ENCODE measurements around the gene CEP95. TPM values are rescaled to one million over a fixed set of nuclear protein-coding genes. Genes with fewer than 3 reads are reported as not detected.
A peak's percentile ranks its signal among the peaks of the same experiment; 100 is the strongest.

Gene CEP95
- total and polyA plus RNA-seq, 2 of the 13 experiments (the other 11 are each of a cell fraction or from before 2014, with no cell fraction given): 65.9 to 68.8 TPM

DNA sequence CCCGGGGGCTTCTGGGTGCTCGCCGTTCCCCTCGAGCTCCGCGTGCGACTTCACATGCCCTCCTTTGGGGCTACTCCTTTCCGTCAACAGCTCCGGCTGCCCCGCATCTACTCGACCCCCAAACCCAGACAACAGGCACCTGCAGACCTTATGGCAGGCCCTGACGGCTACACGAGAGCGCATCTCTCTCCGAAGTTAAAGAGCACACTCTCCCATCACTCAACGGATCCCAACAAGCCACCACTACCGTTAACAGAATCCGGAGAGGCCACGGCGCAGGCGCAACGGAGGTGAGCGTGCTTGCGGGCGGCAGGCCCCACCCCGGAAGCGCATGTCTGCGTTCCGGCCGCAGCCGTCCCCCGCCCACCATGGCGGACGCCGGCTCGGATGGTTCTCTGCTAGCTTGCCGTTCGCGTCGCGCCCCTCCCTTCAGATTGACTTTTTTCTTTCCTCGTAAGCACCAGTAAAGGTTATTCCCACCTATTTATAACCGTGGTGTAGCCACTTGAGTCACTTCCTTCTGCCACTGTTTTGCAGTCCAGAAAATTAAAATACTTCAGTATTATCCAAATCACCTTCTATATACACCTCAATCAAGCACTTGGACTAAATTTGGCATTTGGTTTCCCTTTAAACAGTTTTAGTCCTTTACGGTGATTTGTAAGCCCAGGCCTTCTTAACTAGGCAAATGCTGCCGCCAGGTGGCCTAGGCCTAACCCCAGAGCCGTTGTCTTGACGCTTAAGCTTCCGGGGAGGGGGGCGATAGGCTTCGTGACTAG lies 9.8 kb upstream of the CEP95 start, which contains the start of gene POLG2 (continued):
- TF ChIP-seq, protein P1, sequence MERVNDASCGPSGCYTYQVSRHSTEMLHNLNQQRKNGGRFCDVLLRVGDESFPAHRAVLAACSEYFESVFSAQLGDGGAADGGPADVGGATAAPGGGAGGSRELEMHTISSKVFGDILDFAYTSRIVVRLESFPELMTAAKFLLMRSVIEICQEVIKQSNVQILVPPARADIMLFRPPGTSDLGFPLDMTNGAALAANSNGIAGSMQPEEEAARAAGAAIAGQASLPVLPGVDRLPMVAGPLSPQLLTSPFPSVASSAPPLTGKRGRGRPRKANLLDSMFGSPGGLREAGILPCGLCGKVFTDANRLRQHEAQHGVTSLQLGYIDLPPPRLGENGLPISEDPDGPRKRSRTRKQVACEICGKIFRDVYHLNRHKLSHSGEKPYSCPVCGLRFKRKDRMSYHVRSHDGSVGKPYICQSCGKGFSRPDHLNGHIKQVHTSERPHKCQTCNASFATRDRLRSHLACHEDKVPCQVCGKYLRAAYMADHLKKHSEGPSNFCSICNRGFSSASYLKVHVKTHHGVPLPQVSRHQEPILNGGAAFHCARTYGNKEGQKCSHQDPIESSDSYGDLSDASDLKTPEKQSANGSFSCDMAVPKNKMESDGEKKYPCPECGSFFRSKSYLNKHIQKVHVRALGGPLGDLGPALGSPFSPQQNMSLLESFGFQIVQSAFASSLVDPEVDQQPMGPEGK (CRISPR knock-in tag; IDR thresholded peaks at IDR 0.05): peak; percentile 44; the same call in 1 of the 2 replicates
- TF ChIP-seq RFX5 (IDR thresholded peaks at IDR 0.05; ENCODE audit: low read depth, low read length): no peak; the same call in 1 of the 2 replicates
- no peak for TF ChIP-seq MATR3 (CRISPR knock-in tag; IDR thresholded peaks at IDR 0.05)
- no peak for TF ChIP-seq HMGA1 (CRISPR knock-in tag; conservative IDR thresholded peaks at IDR 0.05)
- TF ChIP-seq DNMT1 (CRISPR knock-in tag; IDR thresholded peaks at IDR 0.05): no peak
- TF ChIP-seq, protein P2, sequence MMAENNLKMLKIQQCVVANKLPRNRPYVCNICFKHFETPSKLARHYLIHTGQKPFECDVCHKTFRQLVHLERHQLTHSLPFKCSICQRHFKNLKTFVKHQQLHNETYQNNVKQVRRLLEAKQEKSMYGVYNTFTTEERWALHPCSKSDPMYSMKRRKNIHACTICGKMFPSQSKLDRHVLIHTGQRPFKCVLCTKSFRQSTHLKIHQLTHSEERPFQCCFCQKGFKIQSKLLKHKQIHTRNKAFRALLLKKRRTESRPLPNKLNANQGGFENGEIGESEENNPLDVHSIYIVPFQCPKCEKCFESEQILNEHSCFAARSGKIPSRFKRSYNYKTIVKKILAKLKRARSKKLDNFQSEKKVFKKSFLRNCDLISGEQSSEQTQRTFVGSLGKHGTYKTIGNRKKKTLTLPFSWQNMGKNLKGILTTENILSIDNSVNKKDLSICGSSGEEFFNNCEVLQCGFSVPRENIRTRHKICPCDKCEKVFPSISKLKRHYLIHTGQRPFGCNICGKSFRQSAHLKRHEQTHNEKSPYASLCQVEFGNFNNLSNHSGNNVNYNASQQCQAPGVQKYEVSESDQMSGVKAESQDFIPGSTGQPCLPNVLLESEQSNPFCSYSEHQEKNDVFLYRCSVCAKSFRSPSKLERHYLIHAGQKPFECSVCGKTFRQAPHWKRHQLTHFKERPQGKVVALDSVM (CRISPR knock-in tag; IDR thresholded peaks at IDR 0.05): 0 out of 2 replicates have a peak, but pooled peaks have one; percentile 50
- TF ChIP-seq, protein P3, sequence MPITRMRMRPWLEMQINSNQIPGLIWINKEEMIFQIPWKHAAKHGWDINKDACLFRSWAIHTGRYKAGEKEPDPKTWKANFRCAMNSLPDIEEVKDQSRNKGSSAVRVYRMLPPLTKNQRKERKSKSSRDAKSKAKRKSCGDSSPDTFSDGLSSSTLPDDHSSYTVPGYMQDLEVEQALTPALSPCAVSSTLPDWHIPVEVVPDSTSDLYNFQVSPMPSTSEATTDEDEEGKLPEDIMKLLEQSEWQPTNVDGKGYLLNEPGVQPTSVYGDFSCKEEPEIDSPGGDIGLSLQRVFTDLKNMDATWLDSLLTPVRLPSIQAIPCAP (CRISPR knock-in tag; IDR thresholded peaks at IDR 0.05; ENCODE audit: low read depth): peak; percentile 74; the same call in 1 of the 2 replicates
- peak; percentile 55; the same call in 1 of the 2 replicates for TF ChIP-seq SP5 (CRISPR knock-in tag; IDR thresholded peaks at IDR 0.05; ENCODE audit: borderline replicate concordance, low read depth)
- TF ChIP-seq, protein P4, sequence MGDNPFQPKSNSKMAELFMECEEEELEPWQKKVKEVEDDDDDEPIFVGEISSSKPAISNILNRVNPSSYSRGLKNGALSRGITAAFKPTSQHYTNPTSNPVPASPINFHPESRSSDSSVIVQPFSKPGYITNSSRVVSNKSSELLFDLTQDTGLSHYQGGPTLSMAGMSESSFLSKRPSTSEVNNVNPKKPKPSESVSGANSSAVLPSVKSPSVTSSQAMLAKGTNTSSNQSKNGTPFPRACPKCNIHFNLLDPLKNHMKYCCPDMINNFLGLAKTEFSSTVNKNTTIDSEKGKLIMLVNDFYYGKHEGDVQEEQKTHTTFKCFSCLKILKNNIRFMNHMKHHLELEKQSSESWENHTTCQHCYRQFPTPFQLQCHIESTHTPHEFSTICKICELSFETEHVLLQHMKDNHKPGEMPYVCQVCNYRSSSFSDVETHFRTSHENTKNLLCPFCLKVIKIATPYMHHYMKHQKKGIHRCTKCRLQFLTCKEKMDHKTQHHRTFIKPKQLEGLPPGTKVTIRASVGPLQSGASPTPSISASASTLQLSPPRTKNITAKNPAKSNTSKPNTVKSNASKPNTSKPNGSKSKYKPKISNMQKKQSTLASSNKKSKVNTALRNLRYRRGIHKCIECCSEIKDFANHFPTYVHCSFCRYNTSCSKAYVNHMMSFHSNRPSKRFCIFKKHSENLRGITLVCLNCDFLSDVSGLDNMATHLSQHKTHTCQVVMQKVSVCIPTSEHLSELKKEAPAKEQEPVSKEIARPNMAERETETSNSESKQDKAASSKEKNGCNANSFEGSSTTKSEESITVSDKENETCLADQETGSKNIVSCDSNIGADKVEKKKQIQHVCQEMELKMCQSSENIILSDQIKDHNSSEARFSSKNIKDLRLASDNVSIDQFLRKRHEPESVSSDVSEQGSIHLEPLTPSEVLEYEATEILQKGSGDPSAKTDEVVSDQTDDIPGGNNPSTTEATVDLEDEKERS (CRISPR knock-in tag; IDR thresholded peaks at IDR 0.05): no peak
- TF ChIP-seq KDM4B (CRISPR knock-in tag; IDR thresholded peaks at IDR 0.05): peak; percentile 13; the same call in 1 of the 2 replicates
- no peak for TF ChIP-seq ZSCAN12 (CRISPR knock-in tag; IDR thresholded peaks at IDR 0.05)
- no peak for TF ChIP-seq SYNCRIP (IDR thresholded peaks at IDR 0.05; ENCODE audit: insufficient read depth, low read depth, low read length)
- peak; percentile 59 for TF ChIP-seq RAD21 (CRISPR knock-in tag; IDR thresholded peaks at IDR 0.05)
- TF ChIP-seq SIN3A (IDR thresholded peaks at IDR 0.05; ENCODE audit: borderline replicate concordance, low read depth, low read length): peak; percentile 85; the same call in 1 of the 2 replicates
- TF ChIP-seq ASH2L (IDR thresholded peaks at IDR 0.05; ENCODE audit: insufficient read length, low read depth, low read length): peak; percentile 85
- no peak for TF ChIP-seq MTA3 (CRISPR knock-in tag; IDR thresholded peaks at IDR 0.05)
- peak; percentile 60; the same call in 1 of the 2 replicates for TF ChIP-seq NONO (IDR thresholded peaks at IDR 0.05)
- TF ChIP-seq NONO (CRISPR knock-in tag; conservative IDR thresholded peaks at IDR 0.05): peak; percentile 96
- TF ChIP-seq NFKBIZ (CRISPR knock-in tag; IDR thresholded peaks at IDR 0.05): peak; percentile 22; the same call in 1 of the 2 replicates
- no peak for TF ChIP-seq MYNN (CRISPR knock-in tag; IDR thresholded peaks at IDR 0.05; ENCODE audit: low read depth)
- peak; percentile 79 for TF ChIP-seq ZBTB20 (CRISPR knock-in tag; IDR thresholded peaks at IDR 0.05; ENCODE audit: borderline replicate concordance, low read depth)
- TF ChIP-seq SP4 (CRISPR knock-in tag; IDR thresholded peaks at IDR 0.05): peak; percentile 78

Data from HepG2 (cell line).